ENCODE results near the gene PRDX4. TPM values are rescaled to one million over a fixed set of nuclear protein-coding genes. Genes with fewer than 3 reads are reported as not detected.
A peak's percentile ranks its signal among the peaks of the same experiment; 100 is the strongest.
"Not testable (repeated sequence)": the region's sequence is repeated elsewhere in the genome, so short reads cannot be mapped to it uniquely, and the experiment has no call there.

The PRDX4 gene
- total RNA-seq, 4 donors from 2014 or later, result 64.5 to 146 (median 109) TPM

DNA sequence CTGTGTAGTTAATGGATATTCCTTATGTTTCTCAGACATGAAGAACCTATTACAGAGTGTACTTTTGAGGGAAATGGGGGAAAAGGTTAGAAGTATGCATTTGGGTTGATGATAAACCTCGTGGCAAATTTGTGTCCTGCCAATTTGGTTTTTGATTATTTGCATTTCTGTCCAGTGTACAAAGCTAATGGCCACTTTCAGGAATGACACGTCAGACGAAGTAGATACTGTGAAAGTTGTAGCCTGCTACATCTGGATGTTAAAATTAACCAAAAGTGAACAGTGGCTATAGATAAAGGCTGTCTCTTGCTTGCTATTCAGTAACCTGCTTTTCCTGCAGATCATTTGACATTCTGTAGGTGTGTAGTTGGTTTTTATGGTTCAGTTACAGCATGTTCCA, 1.0 kb downstream of the PRDX4 start:
- no peak overlapping the region for H3K27ac ChIP-seq
- no peaks in the 10 kb centered on the region for H3K9me3 ChIP-seq
- no peaks in the 10 kb centered on the region for H3K27me3 ChIP-seq
- WGBS, 2 donors, result 29 to 33% methylated on average over 3 of the region's 3 CpGs
- intact Hi-C loops (cut with DNase I), result no loop called here
- TF ChIP-seq, protein P1, sequence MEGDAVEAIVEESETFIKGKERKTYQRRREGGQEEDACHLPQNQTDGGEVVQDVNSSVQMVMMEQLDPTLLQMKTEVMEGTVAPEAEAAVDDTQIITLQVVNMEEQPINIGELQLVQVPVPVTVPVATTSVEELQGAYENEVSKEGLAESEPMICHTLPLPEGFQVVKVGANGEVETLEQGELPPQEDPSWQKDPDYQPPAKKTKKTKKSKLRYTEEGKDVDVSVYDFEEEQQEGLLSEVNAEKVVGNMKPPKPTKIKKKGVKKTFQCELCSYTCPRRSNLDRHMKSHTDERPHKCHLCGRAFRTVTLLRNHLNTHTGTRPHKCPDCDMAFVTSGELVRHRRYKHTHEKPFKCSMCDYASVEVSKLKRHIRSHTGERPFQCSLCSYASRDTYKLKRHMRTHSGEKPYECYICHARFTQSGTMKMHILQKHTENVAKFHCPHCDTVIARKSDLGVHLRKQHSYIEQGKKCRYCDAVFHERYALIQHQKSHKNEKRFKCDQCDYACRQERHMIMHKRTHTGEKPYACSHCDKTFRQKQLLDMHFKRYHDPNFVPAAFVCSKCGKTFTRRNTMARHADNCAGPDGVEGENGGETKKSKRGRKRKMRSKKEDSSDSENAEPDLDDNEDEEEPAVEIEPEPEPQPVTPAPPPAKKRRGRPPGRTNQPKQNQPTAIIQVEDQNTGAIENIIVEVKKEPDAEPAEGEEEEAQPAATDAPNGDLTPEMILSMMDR (IDR thresholded peaks at IDR 0.05), result no peak
- TF ChIP-seq POLR2A (IDR thresholded peaks at IDR 0.05), result no peak
- H3K4me3 ChIP-seq (replicated peaks in 1 of 3), result peak overlapping the region in 1 of 3 donors; percentile 37
- no peak for DNase-seq
- H3K36me3 ChIP-seq, result no peaks in the 10 kb centered on the region
- no peaks in the 10 kb centered on the region for H3K4me1 ChIP-seq

GRCh38 chrX:23670528-23670927, 3.2 kb downstream of the PRDX4 start:
- no peaks in the 10 kb centered on the region for H3K36me3 ChIP-seq
- H3K27ac ChIP-seq, result no peak overlapping the region
- WGBS, 2 donors, result 67 to 100% methylated on average over 1 of the region's 1 CpG
- intact Hi-C loops (cut with DNase I), result no loop called here
- no peaks in the 10 kb centered on the region for H3K9me3 ChIP-seq
- H3K27me3 ChIP-seq, result no peaks in the 10 kb centered on the region
- H3K4me1 ChIP-seq, result no peaks in the 10 kb centered on the region
- H3K4me3 ChIP-seq (replicated peaks in 1 of 3), result no peak overlapping the region
- TF ChIP-seq POLR2A (IDR thresholded peaks at IDR 0.05), result no peak
- TF ChIP-seq, protein P1 (IDR thresholded peaks at IDR 0.05), result no peak
- no peak for DNase-seq

- Histone ChIP-seq H3K27ac (no peak overlapping the region), H3K4me3 (replicated peaks in 1 of 3) (no peak overlapping the region), H3K9me3 (no peaks in the 10 kb centered on the region), H3K27me3 (no peaks in the 10 kb centered on the region), H3K4me1 (no peaks in the 10 kb centered on the region), H3K36me3 (no peaks in the 10 kb centered on the region)
- intact Hi-C loops (cut with DNase I), result no loop called here
- WGBS, 2 donors, result 68 to 79% methylated on average over 2 to 3 of the region's 3 CpGs
- no peak for TF ChIP-seq POLR2A (IDR thresholded peaks at IDR 0.05)
- TF ChIP-seq, protein P1 (IDR thresholded peaks at IDR 0.05), result no peak
- DNase-seq, result no peak
Observed at GRCh38 chrX:23673108-23673507, 5.8 kb downstream of the PRDX4 start.

DNA sequence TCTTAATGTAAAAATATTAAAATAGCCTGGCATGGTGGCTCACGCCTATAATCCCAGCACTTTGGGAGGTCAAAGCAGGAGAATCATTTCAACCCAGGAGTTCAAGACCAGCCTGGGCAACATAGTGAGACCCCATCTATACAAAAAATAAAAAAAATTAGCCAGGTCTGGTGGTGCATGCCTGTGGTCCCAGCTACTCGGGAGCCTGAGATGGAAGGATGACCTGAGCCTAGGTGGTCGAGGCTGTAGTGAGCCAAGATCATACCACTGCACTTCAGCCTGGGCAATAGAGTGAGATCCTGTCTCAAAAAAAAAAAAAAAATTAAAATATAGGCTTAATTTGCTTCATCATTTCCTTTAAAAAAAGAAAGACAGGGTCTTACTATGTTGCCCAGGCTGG, 9.2 kb downstream of the PRDX4 start:
- H3K4me1 ChIP-seq; DNase-seq; intact Hi-C loops (cut with DNase I); H3K36me3 ChIP-seq; H3K27ac ChIP-seq; H3K9me3 ChIP-seq; H3K4me3 ChIP-seq (replicated peaks in 1 of 3); H3K27me3 ChIP-seq: not testable (repeated sequence)
- 96 to 100% methylated on average over 3 of the region's 3 CpGs for WGBS, 2 donors

DNA sequence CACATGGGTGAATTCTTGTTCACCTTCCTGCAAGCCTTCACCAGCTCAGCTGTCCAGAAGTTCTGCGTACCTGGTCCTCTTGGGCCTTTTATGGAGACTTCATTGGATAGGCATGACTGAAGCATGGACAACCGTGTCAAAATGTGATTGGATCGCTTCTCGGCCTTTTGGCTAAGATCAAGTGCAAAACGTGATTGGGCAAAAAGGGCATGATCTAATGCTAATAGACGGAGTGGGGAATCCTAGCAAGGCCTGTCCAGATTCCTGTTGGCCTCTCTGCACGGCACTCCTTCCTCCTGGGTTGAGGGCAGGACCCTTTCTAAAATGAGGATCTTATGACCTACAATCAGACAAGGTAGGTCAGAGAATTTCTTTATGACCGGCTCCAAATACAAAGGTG, 24.9 kb downstream of the PRDX4 start:
- TF ChIP-seq, protein P1 (IDR thresholded peaks at IDR 0.05), result no peak
- TF ChIP-seq POLR2A (IDR thresholded peaks at IDR 0.05), result no peak
- H3K27me3 ChIP-seq, result no peaks in the 10 kb centered on the region
- peak in 1 of 2 donors; percentile 33 for DNase-seq
- no peaks in the 10 kb centered on the region for H3K9me3 ChIP-seq
- no peak overlapping the region for H3K4me3 ChIP-seq (replicated peaks in 1 of 3)
- H3K36me3 ChIP-seq, result no peaks in the 10 kb centered on the region
- WGBS, 2 donors, result 29 to 88% methylated on average over 7 of the region's 8 CpGs
- H3K27ac ChIP-seq, result no peak overlapping the region
- intact Hi-C loops (cut with DNase I), result loop anchor here (5.0 kb wide), 1 partner anchor 210 kb away; no protein-coding TSS in a partner anchor
- no peaks in the 10 kb centered on the region for H3K4me1 ChIP-seq

DNA sequence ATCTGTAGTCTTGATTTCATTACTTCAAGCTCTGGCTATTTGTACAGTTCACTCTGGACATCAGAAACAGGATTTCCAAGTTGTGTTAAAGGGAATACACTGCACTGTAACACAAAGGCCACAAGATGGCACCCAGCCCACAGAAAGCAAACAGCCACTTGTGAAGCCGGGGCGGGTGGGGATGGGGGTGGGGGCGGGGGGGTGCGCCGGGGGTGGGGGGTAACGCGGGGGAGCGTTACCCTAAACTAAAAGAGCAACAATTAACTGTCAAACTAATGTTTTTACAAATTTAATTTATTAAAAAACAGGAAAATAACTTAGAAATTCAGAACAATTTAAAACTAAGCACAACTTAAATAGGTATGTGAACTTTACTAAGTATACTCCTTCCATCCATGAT, 27.3 kb downstream of the PRDX4 start:
- DNase-seq, result peak; percentile 53 to 70
- TF ChIP-seq POLR2A (IDR thresholded peaks at IDR 0.05), result no peak
- TF ChIP-seq, protein P1 (IDR thresholded peaks at IDR 0.05), result peak in 3 of 6 experiments; percentile 24 to 54 (median 35)
- no peaks in the 10 kb centered on the region for H3K9me3 ChIP-seq
- H3K27ac ChIP-seq, result no peak overlapping the region
- intact Hi-C loops (cut with DNase I), result loop anchor here (5.0 kb wide), 1 partner anchor 208 kb away; no protein-coding TSS in a partner anchor
- H3K4me1 ChIP-seq, result no peaks in the 10 kb centered on the region
- WGBS, 2 donors, result 5 to 8% methylated on average over 8 of the region's 8 CpGs
- H3K27me3 ChIP-seq, result no peaks in the 10 kb centered on the region
- no peak overlapping the region for H3K4me3 ChIP-seq (replicated peaks in 1 of 3)
- no peaks in the 10 kb centered on the region for H3K36me3 ChIP-seq

Data from thyroid gland (tissue), 4 donors.